ES-I3 (cell line): ENCODE results near the gene ENKD1.
"Not testable (repeated sequence)": the region's sequence is repeated elsewhere in the genome, so short reads cannot be mapped to it uniquely, and the experiment has no call there.

Experiments
- H3K36me3 ChIP-seq: 2 replicates; pipeline ENCODE4 v1.6.1; 2013; ENCODE audit warnings: mild to moderate bottlenecking, low read length, control low read depth, moderate library complexity; ENCODE audit not compliant: insufficient read depth
- H3K4me1 ChIP-seq: 2 replicates; pipeline ENCODE4 v1.6.1; 2013; ENCODE audit warnings: mild to moderate bottlenecking, control low read depth, low read length; ENCODE audit not compliant: insufficient read depth
- H3K9ac ChIP-seq: 2 replicates; pipeline ENCODE4 v1.6.1; 2013; ENCODE audit warnings: low read depth, mild to moderate bottlenecking, low read length, moderate library complexity
- H3K9me3 ChIP-seq: 2 replicates; pipeline ENCODE4 v1.6.1; 2013; ENCODE audit warnings: mild to moderate bottlenecking, low read length, moderate library complexity; ENCODE audit not compliant: control insufficient read depth, insufficient read depth

ENKD1 gene

GRCh38 chr16:67697422-67698185 is 31.1 kb upstream of the ENKD1 start:
- Histone ChIP-seq H3K36me3 (no peaks in the 10 kb centered on the region), H3K9ac (no peak overlapping the region)

GRCh38 chr16:67694611-67695010 is 28.1 kb upstream of the ENKD1 start:
- Histone ChIP-seq H3K9ac (no peak overlapping the region), H3K36me3 (no peaks in the 10 kb centered on the region), H3K4me1 (no peaks in the 10 kb centered on the region), H3K9me3 (no peaks in the 10 kb centered on the region)

More at GRCh38 chr16:67697422-67698185, 31.1 kb upstream of the ENKD1 start:
- Histone ChIP-seq H3K4me1 (no peaks in the 10 kb centered on the region), H3K9me3 (0 out of 2 replicates have a peak, but pooled peaks cover 2% of the 10 kb centered on the region)

- not testable (repeated sequence) for H3K4me1 ChIP-seq, H3K36me3 ChIP-seq, H3K9ac ChIP-seq, H3K9me3 ChIP-seq
Observed at GRCh38 chr16:67693517-67694285, 27.2 kb upstream of the ENKD1 start.

- Histone ChIP-seq H3K9ac (no peak overlapping the region), H3K36me3 (peaks cover 6% of the 10 kb centered on the region)
Observed at GRCh38 chr16:67685388-67686112, 19.0 kb upstream of the ENKD1 start.

GRCh38 chr16:67683767-67684166 is 17.2 kb upstream of the ENKD1 start:
- H3K9me3 ChIP-seq, result no peaks in the 10 kb centered on the region
- H3K4me1 ChIP-seq, result no peaks in the 10 kb centered on the region
- H3K36me3 ChIP-seq, result peaks cover 6% of the 10 kb centered on the region
- H3K9ac ChIP-seq, result no peak overlapping the region

More at GRCh38 chr16:67685388-67686112, 19.0 kb upstream of the ENKD1 start:
- Histone ChIP-seq H3K9me3 (no peaks in the 10 kb centered on the region), H3K4me1 (no peaks in the 10 kb centered on the region)

GRCh38 chr16:67679935-67680897 is 13.7 kb upstream of the ENKD1 start:
- no peaks in the 10 kb centered on the region for H3K9me3 ChIP-seq
- peaks cover 5% of the 10 kb centered on the region for H3K36me3 ChIP-seq
- no peak overlapping the region for H3K9ac ChIP-seq
- H3K4me1 ChIP-seq, result no peaks in the 10 kb centered on the region

- H3K4me1 ChIP-seq, result no peaks in the 10 kb centered on the region
- H3K9me3 ChIP-seq, result no peaks in the 10 kb centered on the region
- no peak overlapping the region for H3K9ac ChIP-seq
- peaks cover 3% of the 10 kb centered on the region; the same call in 1 of the 2 replicates for H3K36me3 ChIP-seq
Observed at GRCh38 chr16:67678354-67679023, 11.9 kb upstream of the ENKD1 start.

GRCh38 chr16:67677712-67678111 is 11.2 kb upstream of the ENKD1 start:
- Histone ChIP-seq H3K4me1 (no peaks in the 10 kb centered on the region), H3K9me3 (no peaks in the 10 kb centered on the region), H3K36me3 (peaks cover 3% of the 10 kb centered on the region; the same call in 1 of the 2 replicates), H3K9ac (no peak overlapping the region)

GRCh38 chr16:67676939-67677338 is 10.4 kb upstream of the ENKD1 start:
- Histone ChIP-seq H3K36me3 (peaks cover 3% of the 10 kb centered on the region; the same call in 1 of the 2 replicates), H3K4me1 (no peaks in the 10 kb centered on the region), H3K9me3 (no peaks in the 10 kb centered on the region), H3K9ac (no peak overlapping the region)

GRCh38 chr16:67676516-67676915 is 10.0 kb upstream of the ENKD1 start:
- no peaks in the 10 kb centered on the region for H3K9me3 ChIP-seq
- no peaks in the 10 kb centered on the region for H3K36me3 ChIP-seq
- no peak overlapping the region for H3K9ac ChIP-seq
- H3K4me1 ChIP-seq, result no peaks in the 10 kb centered on the region

GRCh38 chr16:67675999-67676398 is 9.4 kb upstream of the ENKD1 start:
- no peak overlapping the region for H3K9ac ChIP-seq
- no peaks in the 10 kb centered on the region for H3K9me3 ChIP-seq
- no peaks in the 10 kb centered on the region for H3K36me3 ChIP-seq
- H3K4me1 ChIP-seq, result no peaks in the 10 kb centered on the region

GRCh38 chr16:67675579-67675935 is 9.0 kb upstream of the ENKD1 start:
- H3K4me1 ChIP-seq, result no peaks in the 10 kb centered on the region
- H3K9me3 ChIP-seq, result no peaks in the 10 kb centered on the region

GRCh38 chr16:67674851-67675578 is 8.5 kb upstream of the ENKD1 start:
- no peaks in the 10 kb centered on the region for H3K36me3 ChIP-seq
- no peaks in the 10 kb centered on the region for H3K9me3 ChIP-seq
- H3K4me1 ChIP-seq, result no peaks in the 10 kb centered on the region
- H3K9ac ChIP-seq, result no peak overlapping the region

More at GRCh38 chr16:67675579-67675935, 9.0 kb upstream of the ENKD1 start:
- H3K9ac ChIP-seq, result no peak overlapping the region
- no peaks in the 10 kb centered on the region for H3K36me3 ChIP-seq
